Activated B cell treated with CpG ODN at 0.5 μM for 24 hours (primary cell): ENCODE results near the gene SSTR3. TPM values are rescaled to one million over a fixed set of nuclear protein-coding genes. Genes with fewer than 3 reads are reported as not detected.

ENCODE experiments used
- ATAC-seq: fragments of 200-7000 bp; cut with Tn5 transposase; one replicate; pipeline ENCODE4 v1.10.0; 2021; ENCODE audit warnings: low read depth, mild to moderate bottlenecking, moderate library complexity
- CTCF ChIA-PET: fragments of 350-600 bp; sonication (Branson Sonifier 250); formaldehyde crosslinking; loops from one replicate; lab custom pipeline; 2021; ENCODE audit warnings: antibody characterized with exemption; lab: Charles Lee
- POLR2A ChIA-PET: fragments of 350-600 bp; sonication (Branson Sonifier 250); formaldehyde crosslinking; loops from one replicate; lab custom pipeline; 2021; ENCODE audit warnings: antibody characterized with exemption; lab: Charles Lee
- DNase-seq: peaks from one replicate; pipeline ENCODE4 v3.0.0; 2022
- H3K27ac Mint-ChIP-seq: one replicate; pipeline ENCODE4 v1.8.0; 2020; ENCODE audit warnings: mixed read lengths
- H3K27me3 Mint-ChIP-seq: one replicate; pipeline ENCODE4 v1.8.0; 2021; ENCODE audit warnings: mixed read lengths
- H3K36me3 Mint-ChIP-seq: one replicate; pipeline ENCODE4 v1.8.0; 2021; ENCODE audit warnings: low read depth, mixed read lengths
- H3K4me1 Mint-ChIP-seq: one replicate; pipeline ENCODE4 v1.8.0; 2021; ENCODE audit warnings: mixed read lengths
- H3K4me3 Mint-ChIP-seq: one replicate; pipeline ENCODE4 v1.8.0; 2020; ENCODE audit warnings: mild to moderate bottlenecking, mixed read lengths
- H3K9me3 Mint-ChIP-seq: one replicate; pipeline ENCODE4 v1.8.0; 2020; ENCODE audit warnings: mixed read lengths
- CTCF ChIP-seq: fragments of 200-600 bp; IDR thresholded peaks from one replicate; pipeline ENCODE4 v1.8.0; 2022; ENCODE audit warnings: antibody characterized with exemption, mild to moderate bottlenecking
- intact Hi-C: fragments of 100-400 bp; cut with micrococcal nuclease; formaldehyde crosslinking; loops from one replicate; pipeline ENCODE4 v1.15.1; 2024
- total RNA-seq: library from RNA; stranded (reverse); gene quantifications from 2 replicates; pipeline ENCODE4 v1.2.3, GENCODE V29; 2022

Gene SSTR3
- total RNA-seq, 1 donor from 2014 or later = 1.8 TPM

DNA sequence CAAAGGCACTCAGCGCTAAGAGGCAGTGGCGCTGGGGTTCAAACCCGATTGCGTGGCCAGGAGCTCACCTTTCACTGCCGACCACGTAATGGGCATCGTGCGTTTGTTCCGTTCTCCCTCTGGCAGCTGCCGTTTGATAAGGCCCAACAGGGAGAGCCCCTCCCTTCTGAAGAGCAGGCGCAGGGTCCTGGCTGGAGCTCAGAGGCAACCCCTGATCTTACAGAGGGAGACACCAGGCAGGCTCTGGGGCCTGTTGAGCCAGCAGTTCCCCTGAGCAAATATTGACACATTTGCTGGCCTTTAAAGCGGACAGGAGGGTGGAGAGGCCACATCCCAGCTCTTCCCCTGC is 12.5 kb downstream of the SSTR3 start:
- H3K4me1 Mint-ChIP-seq = peaks cover 28% of the 10 kb centered on the region
- no peak for ATAC-seq
- H3K27ac Mint-ChIP-seq = peak overlapping the region; percentile 94
- no peaks in the 10 kb centered on the region for H3K9me3 Mint-ChIP-seq
- no peaks in the 10 kb centered on the region for H3K27me3 Mint-ChIP-seq
- ChIA-PET POLR2A (interaction anchor here (0.6 to 5.8 kb wide), 18 partner anchors 9 to 409 kb away, joined by 3 to 98 read pairs (median 7); partner anchors contain the start of genes GGA1 and RAC2), CTCF (interaction anchor here (0.7 to 4.4 kb wide), 23 partner anchors 17 to 424 kb away, joined by 3 to 64 read pairs (median 5); partner anchors contain the start of genes IFT27, NCF4 and RAC2)
- peak overlapping the region; percentile 87 for H3K4me3 Mint-ChIP-seq
- no peak for DNase-seq
- H3K36me3 Mint-ChIP-seq = peaks cover 1% of the 10 kb centered on the region
- no peak for TF ChIP-seq CTCF
- intact Hi-C loops = loop anchor here (1.0 to 10.0 kb wide), 10 partner anchors 19 to 655 kb away; partner anchors contain the start of genes KCTD17, NCF4 and RAC2

- H3K4me1 Mint-ChIP-seq = peaks cover 28% of the 10 kb centered on the region
- ChIA-PET POLR2A (interaction anchor here (0.6 to 5.8 kb wide), 20 partner anchors 10 to 470 kb away, joined by 3 to 98 read pairs (median 7); partner anchors contain the start of genes GGA1 and RAC2), CTCF (interaction anchor here (0.9 to 4.4 kb wide), 23 partner anchors 18 to 442 kb away, joined by 3 to 64 read pairs (median 5); partner anchors contain the start of genes IFT27, NCF4 and RAC2)
- DNase-seq = peak; percentile 99
- no peaks in the 10 kb centered on the region for H3K27me3 Mint-ChIP-seq
- H3K9me3 Mint-ChIP-seq = no peaks in the 10 kb centered on the region
- intact Hi-C loops = loop anchor here (1.0 to 10.0 kb wide), 10 partner anchors 19 to 654 kb away; partner anchors contain the start of genes KCTD17, NCF4 and RAC2
- H3K4me3 Mint-ChIP-seq = peak overlapping the region; percentile 87
- H3K27ac Mint-ChIP-seq = peak overlapping the region; percentile 94
- peak; percentile 97 for ATAC-seq
- peak; percentile 22 for TF ChIP-seq CTCF
- H3K36me3 Mint-ChIP-seq = peaks cover 1% of the 10 kb centered on the region
Measured at GRCh38 chr22:37199103-37199759, 13.0 kb downstream of the SSTR3 start.

DNA sequence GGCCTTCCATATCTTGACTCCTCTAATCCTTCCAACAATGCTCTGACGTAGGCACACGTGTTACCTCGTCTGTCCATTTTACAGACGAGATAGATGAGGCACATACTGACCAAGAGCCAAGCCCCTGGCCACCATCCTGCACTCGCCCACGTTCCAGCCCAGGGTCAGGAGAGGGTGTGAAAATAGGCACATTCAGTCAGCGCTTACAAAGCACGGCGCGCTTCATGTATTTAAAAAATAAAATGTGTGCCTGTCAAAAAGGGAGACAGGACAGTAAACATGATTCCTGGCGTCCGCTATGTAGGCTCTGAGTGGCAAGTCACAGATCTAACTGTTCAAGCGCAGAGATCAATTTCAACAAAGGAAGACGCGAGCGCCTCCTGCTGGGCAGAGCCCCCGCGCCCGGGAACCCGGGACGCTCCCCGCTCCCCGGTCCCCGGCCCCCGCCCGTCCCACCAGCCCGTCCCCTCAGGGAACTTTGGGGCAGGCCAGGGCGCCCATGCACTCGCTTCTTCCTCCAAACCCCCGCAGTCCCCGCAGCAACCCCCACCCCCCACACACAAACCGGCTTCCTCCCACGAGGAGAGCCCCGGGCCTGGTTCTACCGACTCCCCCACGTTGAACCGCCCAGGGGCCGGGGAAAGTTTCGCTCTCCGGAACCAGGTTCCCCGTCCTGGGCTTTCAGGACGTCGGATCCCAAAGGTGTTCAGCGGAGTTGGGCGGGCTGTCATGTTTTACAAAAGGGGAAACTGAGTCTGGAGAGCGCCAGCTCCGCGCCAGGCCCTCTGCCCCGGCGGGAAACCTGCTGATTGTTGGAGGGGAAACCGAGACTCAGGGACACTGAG is 13.8 kb downstream of the SSTR3 start:
- H3K27me3 Mint-ChIP-seq = no peaks in the 10 kb centered on the region
- ChIA-PET CTCF (interaction anchor here (0.9 to 4.4 kb wide), 26 partner anchors 18 to 442 kb away, joined by 3 to 64 read pairs (median 6); partner anchors contain the start of genes IFT27 and RAC2), POLR2A (interaction anchor here (0.7 to 5.8 kb wide), 14 partner anchors 11 to 471 kb away, joined by 3 to 98 read pairs (median 13); partner anchors contain the start of genes GGA1 and RAC2)
- DNase-seq = peak; percentile 88
- TF ChIP-seq CTCF = no peak
- H3K36me3 Mint-ChIP-seq = peaks cover 1% of the 10 kb centered on the region
- peaks cover 36% of the 10 kb centered on the region for H3K4me1 Mint-ChIP-seq
- intact Hi-C loops = loop anchor here (1.0 to 10.0 kb wide), 15 partner anchors 20 to 654 kb away; partner anchors contain the start of genes IFT27, KCTD17, NCF4 and RAC2
- ATAC-seq = peak; percentile 9
- H3K27ac Mint-ChIP-seq = peak overlapping the region; percentile 94
- H3K4me3 Mint-ChIP-seq = peak overlapping the region; percentile 87
- no peaks in the 10 kb centered on the region for H3K9me3 Mint-ChIP-seq

GRCh38 chr22:37197451-37198257 is 14.6 kb downstream of the SSTR3 start:
- ChIA-PET POLR2A (interaction anchor here (0.6 to 5.8 kb wide), 9 partner anchors 8 to 78 kb away, joined by 3 to 98 read pairs (median 23); partner anchors contain the start of gene RAC2), CTCF (interaction anchor here (0.9 to 4.4 kb wide), 13 partner anchors 21 to 415 kb away, joined by 3 to 64 read pairs (median 5); partner anchors contain the start of gene RAC2)
- TF ChIP-seq CTCF = no peak
- peak overlapping the region; percentile 94 for H3K27ac Mint-ChIP-seq
- intact Hi-C loops = loop anchor here (1.0 to 10.0 kb wide), 8 partner anchors 119 to 653 kb away; partner anchors contain the start of genes IFT27 and NCF4
- DNase-seq (no peak), ATAC-seq (no peak)
- no peaks in the 10 kb centered on the region for H3K9me3 Mint-ChIP-seq
- H3K36me3 Mint-ChIP-seq = peaks cover 1% of the 10 kb centered on the region
- H3K27me3 Mint-ChIP-seq = no peaks in the 10 kb centered on the region
- H3K4me1 Mint-ChIP-seq = peaks cover 36% of the 10 kb centered on the region
- peak overlapping the region; percentile 87 for H3K4me3 Mint-ChIP-seq
